ENCODE results near the gene CTXN1.

CTXN1 gene

DNA sequence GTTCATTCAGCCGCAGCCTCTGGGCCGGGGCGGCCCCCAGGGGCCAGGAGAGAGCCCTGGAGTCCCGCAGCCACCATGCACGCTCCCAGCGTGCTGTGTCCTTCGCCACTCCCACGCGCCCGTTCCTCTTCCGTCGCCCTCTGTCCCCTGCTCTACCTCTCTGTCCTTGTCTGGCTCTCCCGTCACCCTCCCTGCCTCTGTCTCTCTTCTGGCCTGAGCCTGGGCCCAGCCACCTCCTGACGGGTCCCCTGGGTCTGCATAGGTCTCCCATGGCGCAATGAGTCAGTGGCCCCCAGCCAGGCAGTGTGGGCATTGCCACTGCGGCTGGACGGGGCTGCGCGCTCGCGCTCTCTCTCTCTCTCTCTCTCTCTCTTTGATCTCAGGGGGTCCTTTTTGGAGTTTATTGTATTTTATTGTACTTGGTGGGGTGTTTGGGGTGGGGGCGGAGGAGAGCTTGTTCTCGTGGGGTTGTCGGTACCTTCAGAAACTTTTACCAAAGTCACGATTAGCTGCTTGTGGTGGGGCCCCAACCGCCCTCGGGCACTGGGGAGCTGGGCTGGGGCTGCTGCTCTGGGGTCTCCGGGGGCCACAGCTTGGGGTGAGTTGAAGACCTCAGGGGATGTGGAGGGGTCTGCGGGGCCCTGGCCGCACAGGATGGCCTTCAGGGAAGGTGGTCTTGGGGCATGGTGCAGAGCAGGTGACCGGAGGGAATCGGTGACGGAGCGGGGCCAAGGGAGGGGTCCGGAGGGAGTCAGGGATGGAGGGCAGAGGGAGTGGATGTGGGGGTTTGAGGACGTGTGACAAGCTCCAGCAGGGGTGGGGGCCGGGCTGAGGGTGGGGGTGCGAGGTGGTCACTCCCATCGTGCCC is 13.0 kb downstream of the CTXN1 start:
- DNase-seq: no peak

DNA sequence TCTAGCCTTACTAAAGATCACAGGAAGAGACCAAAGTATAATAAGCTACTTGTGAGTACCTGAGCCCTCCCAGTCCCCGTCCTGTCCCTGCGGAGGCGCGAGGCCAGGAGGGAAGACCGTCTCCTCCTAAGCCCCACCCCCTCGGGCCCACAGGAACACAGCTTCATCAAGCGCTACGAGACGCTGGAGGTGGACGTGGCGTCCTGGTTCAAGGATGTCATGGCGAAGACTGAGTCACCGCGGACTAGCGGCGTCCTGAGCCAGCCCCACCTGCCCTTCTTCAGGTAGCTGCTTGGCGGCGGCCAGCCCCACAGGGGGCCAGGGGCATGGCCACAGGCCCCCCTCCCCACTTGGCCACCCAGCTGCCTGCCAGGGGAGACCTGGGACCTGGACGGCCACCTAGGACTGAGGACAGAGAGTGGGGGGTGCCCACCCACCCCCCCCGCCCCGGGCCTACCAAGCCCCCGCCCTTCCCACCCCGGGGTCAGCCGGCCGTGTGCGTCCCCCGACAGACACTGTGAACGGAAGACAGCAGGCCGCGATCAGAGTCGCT is 13.7 kb downstream of the CTXN1 start:
- DNase-seq: no peak

DNA sequence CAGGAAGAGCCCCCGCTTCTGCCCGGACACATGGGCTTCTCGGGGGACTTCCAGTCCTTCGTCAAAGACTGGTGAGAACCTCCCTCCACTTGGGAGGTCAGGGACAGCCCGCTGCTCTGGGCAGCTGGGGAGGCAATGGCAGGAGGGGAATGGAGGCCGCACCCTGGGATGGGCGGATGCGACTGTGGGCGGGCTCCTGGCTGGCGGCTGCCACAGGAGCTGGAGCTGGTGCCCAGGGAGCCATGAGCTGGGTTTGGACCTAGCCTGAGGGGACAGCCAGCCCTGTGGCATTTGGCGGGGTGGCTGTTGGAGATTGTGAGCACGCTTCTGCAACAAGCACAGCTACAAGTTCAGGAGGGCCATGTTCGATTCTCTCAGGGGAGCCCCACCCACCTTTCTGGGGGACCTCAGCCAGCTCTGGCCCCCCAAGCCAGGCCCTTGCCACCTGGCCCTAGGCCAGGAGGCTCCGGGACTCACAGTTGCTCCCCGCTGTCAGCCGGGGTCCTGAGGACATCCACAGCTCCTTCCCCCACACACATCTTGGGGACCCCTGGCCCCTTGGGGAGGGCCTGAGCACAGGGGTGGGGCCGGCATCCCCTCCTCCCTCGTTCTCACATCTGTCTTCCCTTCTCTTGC is 14.3 kb downstream of the CTXN1 start:
- DNase-seq: no peak

- no peak for DNase-seq
These were observed 15.4 kb downstream of the CTXN1 start for GRCh38 chr19:7910321-7911161.

- DNase-seq: no peak
These were observed 16.4 kb downstream of the CTXN1 start for GRCh38 chr19:7909471-7910067.

DNA sequence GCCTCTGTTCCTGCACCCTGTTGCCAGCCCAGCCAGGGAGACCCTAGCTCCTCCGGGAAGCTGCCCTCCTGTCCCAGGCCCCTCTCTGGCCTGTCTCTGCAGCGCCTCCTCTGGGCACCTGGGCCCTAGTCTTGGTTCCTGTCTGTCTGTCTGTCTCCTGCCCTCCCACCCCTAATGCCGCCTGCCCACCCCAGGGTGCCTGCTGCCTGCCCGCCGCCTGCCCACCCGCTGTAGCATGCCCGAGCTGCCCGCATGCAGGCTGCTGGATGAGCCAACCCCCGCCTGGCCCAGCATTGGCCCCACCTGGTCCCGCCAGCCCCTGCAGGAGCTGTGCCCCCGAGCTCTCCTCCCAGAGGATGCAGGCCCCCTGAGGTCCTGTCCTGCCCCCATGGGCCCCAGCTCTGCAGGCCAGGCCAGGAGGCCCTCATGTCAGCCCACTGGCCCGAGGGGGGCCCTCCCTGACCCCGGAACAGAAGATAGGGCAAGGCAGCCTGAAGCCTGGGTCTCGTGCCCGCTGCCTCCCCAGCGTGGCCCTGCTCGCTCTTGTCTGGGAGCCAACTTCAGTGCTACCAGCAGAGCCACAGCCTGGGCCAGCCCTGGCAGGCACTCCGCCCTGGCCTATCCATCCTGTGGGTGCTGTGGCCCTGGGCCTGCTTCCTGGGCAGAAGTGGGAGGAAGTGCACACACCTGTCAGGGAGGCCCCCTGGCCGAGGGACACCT is 17.0 kb downstream of the CTXN1 start:
- DNase-seq: no peak

DNA sequence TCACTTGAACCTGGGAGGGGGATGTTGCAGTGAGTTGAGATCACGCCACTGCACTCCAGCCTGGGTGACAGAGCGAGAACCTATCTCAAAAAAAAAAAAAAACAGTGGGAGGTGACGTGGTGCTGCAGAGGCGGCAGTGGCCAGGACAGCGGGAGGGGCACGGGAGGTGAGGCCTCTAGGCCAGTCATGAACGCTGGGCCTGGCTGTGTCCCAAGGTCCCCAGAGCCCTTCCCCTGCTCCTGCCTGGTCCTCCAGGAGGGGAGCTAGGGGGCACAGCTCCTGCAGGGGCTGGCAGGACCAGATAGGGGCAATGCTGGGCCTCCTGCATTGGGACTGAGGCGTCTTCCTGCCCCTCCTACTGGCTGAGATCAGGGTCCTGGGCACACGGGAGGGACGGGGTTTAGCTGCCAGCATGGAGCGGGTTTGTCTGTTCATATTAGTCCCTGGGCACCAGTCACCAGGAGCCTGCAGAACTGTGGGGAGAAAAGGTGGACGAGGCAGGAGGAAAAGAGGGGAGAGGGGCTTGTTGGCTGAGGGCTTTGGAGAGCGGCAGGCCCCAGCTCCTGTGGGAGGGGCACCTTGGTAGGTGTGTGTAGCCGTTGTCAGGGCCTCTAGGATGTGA is 17.7 kb downstream of the CTXN1 start:
- no peak for DNase-seq

DNA sequence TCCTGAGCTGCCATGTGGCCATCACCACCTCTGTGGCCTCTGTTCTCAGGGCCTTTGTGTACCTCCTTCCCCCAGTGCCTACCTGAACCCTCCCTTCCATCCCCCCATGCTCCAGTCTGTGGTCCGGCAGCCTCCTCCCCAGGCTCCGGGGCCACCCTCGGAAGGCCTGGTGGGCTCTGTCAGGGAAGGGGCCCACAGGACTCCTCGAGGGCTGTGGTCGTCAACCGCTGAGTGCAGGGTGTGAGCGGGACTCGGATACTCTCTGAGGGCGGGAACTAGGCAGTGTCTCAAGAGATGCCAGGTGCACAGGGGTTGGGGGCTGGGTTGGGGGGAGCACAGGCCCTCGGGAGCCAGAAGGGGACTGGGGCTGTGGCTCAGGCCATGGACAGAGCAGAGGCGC is 18.4 kb downstream of the CTXN1 start:
- DNase-seq: no peak

- no peak for DNase-seq
These were observed 18.8 kb downstream of the CTXN1 start for GRCh38 chr19:7907122-7907521.

DNA sequence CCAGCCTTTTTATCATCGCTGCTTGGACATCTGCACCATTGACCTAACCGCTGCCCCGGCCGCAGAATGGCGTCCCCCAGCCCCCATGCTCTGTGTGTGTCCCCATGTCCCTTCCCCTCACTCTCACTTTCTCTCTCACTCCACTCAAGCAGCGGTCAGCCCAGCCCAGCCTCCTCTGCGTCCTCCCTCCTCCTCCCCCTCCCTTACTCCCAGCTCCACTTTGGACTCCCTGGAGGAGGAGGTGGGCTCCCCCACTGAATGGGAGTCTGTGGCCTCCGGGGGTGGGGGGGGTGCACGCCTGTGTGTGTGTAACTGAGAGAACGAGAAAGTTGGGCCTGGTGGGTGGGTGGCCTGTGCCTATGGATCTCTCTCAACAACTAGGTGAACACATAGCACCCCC is 20.1 kb downstream of the CTXN1 start:
- no peak for DNase-seq

- no peak for DNase-seq
These were observed 20.7 kb downstream of the CTXN1 start for GRCh38 chr19:7905268-7905667.

GRCh38 chr19:7904074-7905020 is 21.6 kb downstream of the CTXN1 start:
- no peak for DNase-seq

DNA sequence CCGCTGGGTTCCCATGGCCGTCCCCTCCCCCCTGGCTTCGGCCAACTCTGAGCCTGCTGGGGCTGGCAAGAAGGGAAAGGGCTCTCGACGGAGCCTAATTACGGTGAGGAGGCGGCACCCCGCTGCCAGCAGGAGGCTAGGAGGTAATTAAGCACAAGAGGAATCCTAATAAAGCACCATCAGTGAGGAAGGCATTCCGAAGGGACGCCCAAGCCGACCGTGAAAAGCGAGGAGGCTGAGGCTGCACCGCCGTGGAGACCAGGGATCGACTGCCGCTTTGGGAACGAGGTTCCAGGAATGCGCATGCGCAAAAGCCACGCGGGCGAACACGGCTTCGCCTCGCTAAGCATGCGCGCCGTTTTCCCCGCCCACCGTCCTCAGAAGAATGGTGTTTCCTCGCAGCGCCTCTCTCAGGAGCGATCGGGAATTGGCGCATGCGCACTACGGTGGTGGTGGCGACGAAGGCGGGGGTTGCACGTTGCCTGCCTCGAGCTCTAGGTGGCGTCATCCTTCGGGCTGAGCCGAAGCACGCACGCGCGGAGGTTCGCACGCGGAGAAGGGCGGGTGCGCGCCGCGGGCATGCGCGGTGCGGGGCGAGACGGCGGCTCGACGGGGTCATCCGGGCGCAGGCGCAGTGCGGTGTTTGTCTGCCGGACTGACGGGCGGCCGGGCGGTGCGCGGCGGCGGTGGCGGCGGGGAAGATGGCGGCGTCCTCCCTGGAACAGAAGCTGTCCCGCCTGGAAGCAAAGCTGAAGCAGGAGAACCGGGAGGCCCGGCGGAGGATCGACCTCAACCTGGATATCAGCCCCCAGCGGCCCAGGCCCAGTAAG is 22.5 kb downstream of the CTXN1 start, which contains the start of gene MAP2K7:
MAP2K7 (plus strand) TSS at position 634 of the 830 bp plus-strand sequence; CDS start at position 702, 68 bp downstream.
- DNase-seq: peak; percentile 100

DNA sequence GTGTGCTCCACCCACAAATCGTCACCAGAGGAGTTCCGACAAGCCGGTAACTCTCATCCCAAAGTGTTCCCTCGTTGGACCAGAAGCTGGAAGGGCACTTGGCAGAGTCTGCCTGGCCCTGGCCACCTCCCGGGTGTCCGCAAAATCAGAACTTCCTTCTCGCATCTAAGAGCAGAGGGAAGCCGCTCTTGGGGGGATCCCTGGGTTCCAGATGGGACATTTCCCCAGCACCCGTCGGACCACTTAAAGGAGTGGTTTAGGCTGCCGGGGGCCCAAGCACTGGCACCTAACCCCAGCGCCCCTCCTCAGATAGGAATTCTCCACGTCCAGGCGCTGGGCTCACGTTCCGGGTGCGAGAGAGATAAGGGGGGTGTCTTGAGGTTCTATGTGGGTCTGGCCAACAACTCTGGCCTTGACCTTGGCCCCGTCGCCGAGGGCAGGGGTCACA is 23.1 kb downstream of the CTXN1 start:
- DNase-seq: no peak

GRCh38 chr19:7901337-7901736 is 24.6 kb downstream of the CTXN1 start:
- DNase-seq: no peak

GRCh38 chr19:7900931-7901330 is 25.0 kb downstream of the CTXN1 start:
- DNase-seq: no peak

DNA sequence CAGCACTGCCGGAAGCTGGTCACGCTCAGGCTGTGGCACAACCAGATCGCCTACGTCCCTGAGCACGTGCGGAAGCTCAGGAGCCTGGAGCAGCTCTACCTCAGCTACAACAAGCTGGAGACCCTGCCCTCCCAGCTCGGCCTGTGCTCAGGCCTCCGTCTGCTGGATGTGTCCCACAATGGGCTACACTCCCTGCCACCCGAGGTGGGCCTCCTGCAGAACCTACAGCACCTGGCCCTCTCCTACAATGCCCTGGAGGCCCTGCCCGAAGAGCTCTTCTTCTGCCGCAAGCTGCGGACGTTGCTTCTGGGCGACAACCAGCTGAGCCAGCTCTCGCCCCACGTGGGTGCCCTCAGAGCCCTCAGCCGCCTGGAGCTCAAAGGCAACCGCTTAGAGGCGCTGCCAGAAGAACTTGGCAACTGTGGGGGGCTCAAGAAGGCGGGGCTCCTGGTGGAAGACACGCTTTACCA is 25.5 kb downstream of the CTXN1 start:
- DNase-seq: no peak

GRCh38 chr19:7899751-7900378 is 26.1 kb downstream of the CTXN1 start:
- no peak for DNase-seq

GRCh38 chr19:7898967-7899366 is 27.0 kb downstream of the CTXN1 start:
- DNase-seq: no peak
